ENCODE results near the gene ZNRF1. TPM values are rescaled to one million over a fixed set of nuclear protein-coding genes. Genes with fewer than 3 reads are reported as not detected.

Gene ZNRF1
- total and polyA plus RNA-seq, 2 of the 13 experiments (the other 11 are each of a cell fraction or from before 2014, with no cell fraction given) = 43.9 to 58.7 TPM

- TF ChIP-seq CREB3 (CRISPR knock-in tag; IDR thresholded peaks at IDR 0.05) (0 out of 2 replicates have a peak, but pooled peaks have one; percentile 73), ZSCAN12 (CRISPR knock-in tag; IDR thresholded peaks at IDR 0.05) (no peak), ZNF256 (CRISPR knock-in tag; conservative IDR thresholded peaks at IDR 0.05) (no peak), TP53 (CRISPR knock-in tag; conservative IDR thresholded peaks at IDR 0.05) (peak; percentile 45; the same call in 1 of the 2 replicates), ZNF775 (CRISPR knock-in tag; IDR thresholded peaks at IDR 0.05; ENCODE audit: borderline replicate concordance) (no peak), PRDM10 (CRISPR knock-in tag; IDR thresholded peaks at IDR 0.05; ENCODE audit: low read depth) (peak; percentile 25; the same call in 1 of the 2 replicates), KMT2A (CRISPR knock-in tag; IDR thresholded peaks at IDR 0.05) (no peak), ZBTB2 (CRISPR knock-in tag; IDR thresholded peaks at IDR 0.05; ENCODE audit: low read depth) (no peak), ZSCAN29 (CRISPR knock-in tag; conservative IDR thresholded peaks at IDR 0.05) (no peak), NCOA1 (CRISPR knock-in tag; IDR thresholded peaks at IDR 0.05) (no peak), ZBTB49 (CRISPR knock-in tag; IDR thresholded peaks at IDR 0.05; ENCODE audit: borderline replicate concordance) (no peak), ZMYM4 (CRISPR knock-in tag; IDR thresholded peaks at IDR 0.05) (no peak), KDM2A (CRISPR knock-in tag; IDR thresholded peaks at IDR 0.05; ENCODE audit: borderline replicate concordance, low read depth) (peak; percentile 53; the same call in 1 of the 2 replicates), ZNF629 (CRISPR knock-in tag; conservative IDR thresholded peaks at IDR 0.05) (peak; percentile 57), NR0B2 (CRISPR knock-in tag; IDR thresholded peaks at IDR 0.05) (no peak), WIZ (CRISPR knock-in tag; IDR thresholded peaks at IDR 0.05) (no peak), TIGD3 (CRISPR knock-in tag; IDR thresholded peaks at IDR 0.05; ENCODE audit: borderline replicate concordance) (no peak), CBX2 (IDR thresholded peaks at IDR 0.05; ENCODE audit: low read depth, low read length) (no peak), CBX2 (CRISPR knock-in tag; IDR thresholded peaks at IDR 0.05; ENCODE audit: low read depth) (no peak)
Measured at GRCh38 chr16:75053791-75054555, 55.1 kb downstream of the ZNRF1 start (continued).

Measured in HepG2 (cell line).